HK-2 (cell line): ENCODE data around the gene TEX19.
"Not testable (repeated sequence)": the region's sequence is repeated elsewhere in the genome, so short reads cannot be mapped to it uniquely, and the experiment has no call there.

Experiments used
- DNase-seq: peaks from one replicate; pipeline ENCODE4 v3.0.0-alpha.2; 2018; ENCODE audit not compliant: unreplicated experiment

The TEX19 gene

GRCh38 chr17:82338858-82339633, 20.0 kb upstream of the TEX19 start:
- peak; percentile 70 for DNase-seq

- no peak for DNase-seq
Observed at GRCh38 chr17:82339634-82340580, 19.1 kb upstream of the TEX19 start.

GRCh38 chr17:82342361-82343079, 16.5 kb upstream of the TEX19 start:
- no peak for DNase-seq

- no peak for DNase-seq
Observed at GRCh38 chr17:82343560-82343959, 15.5 kb upstream of the TEX19 start.

- no peak for DNase-seq
Observed at GRCh38 chr17:82344175-82344907, 14.7 kb upstream of the TEX19 start.

- no peak for DNase-seq
Observed at GRCh38 chr17:82345151-82345976, 13.7 kb upstream of the TEX19 start.

GRCh38 chr17:82346342-82347300, 12.4 kb upstream of the TEX19 start:
- DNase-seq: no peak

GRCh38 chr17:82347994-82348393, 11.1 kb upstream of the TEX19 start:
- DNase-seq: not testable (repeated sequence)

GRCh38 chr17:82348434-82348833, 10.6 kb upstream of the TEX19 start:
- no peak for DNase-seq

- no peak for DNase-seq
Observed at GRCh38 chr17:82348866-82349265, 10.2 kb upstream of the TEX19 start.

- no peak for DNase-seq
Observed at GRCh38 chr17:82349287-82349701, 9.8 kb upstream of the TEX19 start.

GRCh38 chr17:82350182-82351030, 8.6 kb upstream of the TEX19 start:
- no peak for DNase-seq

- no peak for DNase-seq
Observed at GRCh38 chr17:82351254-82351712, 7.8 kb upstream of the TEX19 start.

- peak; percentile 86 for DNase-seq
Observed at GRCh38 chr17:82351713-82352488, 7.1 kb upstream of the TEX19 start.

- no peak for DNase-seq
Observed at GRCh38 chr17:82353484-82353883, 5.6 kb upstream of the TEX19 start.

GRCh38 chr17:82354804-82355308, 4.2 kb upstream of the TEX19 start:
- no peak for DNase-seq

GRCh38 chr17:82355770-82356427, 3.1 kb upstream of the TEX19 start:
- peak; percentile 65 for DNase-seq
